GM18502 (cell line): ENCODE results near the gene BMF.

Source experiments
- ATAC-seq: cut with Tn5 transposase; IDR thresholded peaks from one replicate; pipeline ENCODE4 v1.9.1; 2021; ENCODE audit warnings: mild to moderate bottlenecking; ENCODE audit not compliant: unreplicated experiment, poor library complexity

Gene BMF

GRCh38 chr15:40069178-40070165, 39.2 kb downstream of the BMF start:
- peak; percentile 69 for ATAC-seq

- no peak for ATAC-seq
Observed at GRCh38 chr15:40067921-40068624, 40.6 kb downstream of the BMF start.

- no peak for ATAC-seq
Observed at GRCh38 chr15:40066589-40066988, 42.1 kb downstream of the BMF start.

GRCh38 chr15:40065166-40065565, 43.5 kb downstream of the BMF start:
- ATAC-seq = no peak

- ATAC-seq = peak; percentile 69
Observed at GRCh38 chr15:40064231-40064894, 44.3 kb downstream of the BMF start.

- no peak for ATAC-seq
Observed at GRCh38 chr15:40063563-40064011, 45.1 kb downstream of the BMF start.

- ATAC-seq = no peak
Observed at GRCh38 chr15:40062816-40063562, 45.7 kb downstream of the BMF start.

- peak; percentile 59 for ATAC-seq
Observed at GRCh38 chr15:40061212-40061901, 47.3 kb downstream of the BMF start.

- ATAC-seq = no peak
Observed at GRCh38 chr15:40060236-40060961, 48.3 kb downstream of the BMF start.

GRCh38 chr15:40059821-40060220, 48.9 kb downstream of the BMF start:
- ATAC-seq = no peak

- no peak for ATAC-seq
Observed at GRCh38 chr15:40058476-40059140, 50.1 kb downstream of the BMF start.

- ATAC-seq = no peak
Observed at GRCh38 chr15:40055576-40056293, 52.9 kb downstream of the BMF start.

GRCh38 chr15:40054855-40055575, 53.7 kb downstream of the BMF start:
- peak; percentile 73 for ATAC-seq

GRCh38 chr15:40054605-40054854, 54.1 kb downstream of the BMF start:
- peak; percentile 48 for ATAC-seq

- peak; percentile 33 for ATAC-seq
Observed at GRCh38 chr15:40053831-40054604, 54.7 kb downstream of the BMF start.

GRCh38 chr15:40053079-40053830, 55.4 kb downstream of the BMF start:
- ATAC-seq = no peak
